DND-41 (cell line): ENCODE results near the gene LAPTM5.

Experiments
- ATAC-seq: fragments of 200-7000 bp; cut with Tn5 transposase; 3 replicates; pipeline ENCODE4 v1.9.1; 2021; ENCODE audit warnings: low read depth; ENCODE audit not compliant: insufficient read depth
- DNase-seq: peaks from one replicate; pipeline ENCODE4 v3.0.0-alpha.2; 2020
- H2AFZ ChIP-seq: 2 replicates; pipeline ENCODE4 v1.6.0; 2012; ENCODE audit warnings: low read depth, low read length
- H3K27ac ChIP-seq: 2 replicates; pipeline ENCODE4 v1.5.1; 2012; ENCODE audit warnings: low read length, inconsistent platforms
- H3K27me3 ChIP-seq: fragments of 200-600 bp; sonication (generic); 2 replicates; pipeline ENCODE4 v1.6.0; 2012; ENCODE audit warnings: low read length, mild to moderate bottlenecking, inconsistent platforms; ENCODE audit not compliant: insufficient read depth, poor library complexity
- H3K36me3 ChIP-seq: 2 replicates; pipeline ENCODE4 v1.5.1; 2012; ENCODE audit warnings: low read length, inconsistent platforms; ENCODE audit not compliant: insufficient read depth
- H3K4me1 ChIP-seq: 2 replicates; pipeline ENCODE4 v1.5.1; 2012; ENCODE audit warnings: mild to moderate bottlenecking, low read length; ENCODE audit not compliant: insufficient read depth
- H3K4me2 ChIP-seq: 2 replicates; pipeline ENCODE4 v1.6.0; 2012; ENCODE audit warnings: mild to moderate bottlenecking, moderate library complexity, low read length, inconsistent platforms; ENCODE audit not compliant: insufficient read depth
- H3K4me3 ChIP-seq, 2 experiments: fragments of 200-600 bp in 1 of 2; shearing (Covaris generic) in 1 of 2; 2 replicates each; pipeline ENCODE4 v1.5.1; 2012 to 2016; ENCODE audit warnings: inconsistent platforms in 2 of 2, low read length in 2 of 2, mild to moderate bottlenecking in 2 of 2, low read depth in 1 of 2, moderate library complexity in 1 of 2
- H3K79me2 ChIP-seq: 2 replicates; pipeline ENCODE4 v1.6.0; 2012; ENCODE audit warnings: low read length, inconsistent platforms; ENCODE audit not compliant: insufficient read depth
- H3K9ac ChIP-seq: 2 replicates; pipeline ENCODE4 v1.6.0; 2012; ENCODE audit warnings: low read depth, mild to moderate bottlenecking, inconsistent platforms, low read length, moderate library complexity
- H3K9me3 ChIP-seq: 2 replicates; pipeline ENCODE4 v1.5.1; 2012; ENCODE audit warnings: low read length, moderate library complexity, mild to moderate bottlenecking, inconsistent platforms; ENCODE audit not compliant: insufficient read depth, severe bottlenecking
- H4K20me1 ChIP-seq: 2 replicates; pipeline ENCODE4 v1.6.0; 2012; ENCODE audit warnings: low read length; ENCODE audit not compliant: insufficient read depth
- CTCF ChIP-seq: IDR thresholded peaks from 2 replicates; pipeline ENCODE4 v1.5.1; 2012; ENCODE audit warnings: borderline replicate concordance, low read length, moderate library complexity, mild to moderate bottlenecking; ENCODE audit not compliant: poor library complexity, severe bottlenecking; ENCODE audit errors: extremely low read depth
- EZH2 ChIP-seq: IDR thresholded peaks from 3 replicates; pipeline ENCODE4 v1.6.1; 2012; ENCODE audit warnings: borderline replicate concordance, low read depth, mild to moderate bottlenecking, moderate library complexity, low read length, inconsistent platforms; ENCODE audit not compliant: severe bottlenecking

Gene LAPTM5

GRCh38 chr1:30728832-30729638 is 28.5 kb downstream of the LAPTM5 start:
- H3K79me2 ChIP-seq = no peaks in the 10 kb centered on the region
- H3K9me3 ChIP-seq = no peaks in the 10 kb centered on the region
- H3K27ac ChIP-seq = no peak overlapping the region
- H4K20me1 ChIP-seq = no peaks in the 10 kb centered on the region; the same call in 1 of the 2 replicates
- H3K4me2 ChIP-seq = no peak overlapping the region
- peaks cover 4% of the 10 kb centered on the region; the same call in 1 of the 2 replicates for H3K36me3 ChIP-seq
- no peak overlapping the region for H3K9ac ChIP-seq
- H2AFZ ChIP-seq = no peak overlapping the region
- no peaks in the 10 kb centered on the region for H3K27me3 ChIP-seq
- no peak for DNase-seq
- ATAC-seq = no peak
- no peak overlapping the region for H3K4me3 ChIP-seq
- TF ChIP-seq EZH2 = no peak
- no peak for TF ChIP-seq CTCF
- no peaks in the 10 kb centered on the region for H3K4me1 ChIP-seq

GRCh38 chr1:30728340-30728739 is 29.2 kb downstream of the LAPTM5 start:
- H3K9me3 ChIP-seq = no peaks in the 10 kb centered on the region
- TF ChIP-seq EZH2 (no peak), CTCF (no peak)
- H3K9ac ChIP-seq = no peak overlapping the region
- ATAC-seq (no peak), DNase-seq (no peak)
- H4K20me1 ChIP-seq = no peaks in the 10 kb centered on the region; the same call in 1 of the 2 replicates
- H3K27ac ChIP-seq = no peak overlapping the region
- H2AFZ ChIP-seq = no peak overlapping the region
- no peaks in the 10 kb centered on the region for H3K27me3 ChIP-seq
- no peaks in the 10 kb centered on the region for H3K79me2 ChIP-seq
- H3K4me1 ChIP-seq = no peaks in the 10 kb centered on the region
- H3K4me2 ChIP-seq = no peak overlapping the region
- no peak overlapping the region for H3K4me3 ChIP-seq
- H3K36me3 ChIP-seq = peaks cover 4% of the 10 kb centered on the region; the same call in 1 of the 2 replicates

GRCh38 chr1:30727824-30728223 is 29.8 kb downstream of the LAPTM5 start:
- TF ChIP-seq EZH2 (no peak), CTCF (no peak)
- Histone ChIP-seq H3K9ac (no peak overlapping the region), H4K20me1 (no peaks in the 10 kb centered on the region; the same call in 1 of the 2 replicates), H3K4me3 (no peak overlapping the region), H2AFZ (no peak overlapping the region), H3K79me2 (no peaks in the 10 kb centered on the region), H3K9me3 (no peaks in the 10 kb centered on the region), H3K4me1 (no peaks in the 10 kb centered on the region), H3K27me3 (no peaks in the 10 kb centered on the region), H3K36me3 (peaks cover 2% of the 10 kb centered on the region; the same call in 1 of the 2 replicates), H3K27ac (no peak overlapping the region), H3K4me2 (no peak overlapping the region)
- ATAC-seq (no peak), DNase-seq (no peak)
